Peyer's patch (tissue), 4 donors: ENCODE measurements around the gene C1orf210. TPM values are rescaled to one million over a fixed set of nuclear protein-coding genes. Genes with fewer than 3 reads are reported as not detected.
A peak's percentile ranks its signal among the peaks of the same experiment; 100 is the strongest.

Experiments used
- DNase-seq, 3 donors: peaks; one replicate each; pipeline ENCODE4 v3.0.0-alpha.2; 2017 to 2019
- H3K27ac ChIP-seq, 4 donors: fragments of 200-600 bp; sonication (generic); one replicate each; pipeline ENCODE4 v1.5.1; 2016 to 2019
- H3K27me3 ChIP-seq, 2 donors: fragments of 200-600 bp; sonication (generic); one replicate each; pipeline ENCODE4 v1.5.1; 2019
- H3K36me3 ChIP-seq, 3 donors: fragments of 200-600 bp; sonication (generic); one replicate each; pipeline ENCODE4 v1.5.1; 2016 to 2019
- H3K4me1 ChIP-seq, 4 donors: fragments of 200-600 bp; sonication (generic); one replicate each; pipeline ENCODE4 v1.5.1; 2016 to 2019
- H3K4me3 ChIP-seq, 4 donors: fragments of 200-600 bp; sonication (generic); 1 replicate in 3 of 4; 2 replicates in 1 of 4; pipeline ENCODE4 v1.5.1; 2016 to 2019; ENCODE audit warnings: mild to moderate bottlenecking in 1 of 4
- H3K9me3 ChIP-seq, 4 donors: fragments of 200-600 bp; sonication (generic); one replicate each; pipeline ENCODE4 v1.5.1; 2016 to 2019; ENCODE audit warnings: mild to moderate bottlenecking in 1 of 4
- POLR2A ChIP-seq, 2 donors: fragments of 450-650 bp; IDR thresholded peaks; one replicate each; pipeline ENCODE4 v1.5.1; 2017; ENCODE audit warnings: antibody characterized with exemption in 2 of 2, mild to moderate bottlenecking in 2 of 2, moderate library complexity in 2 of 2
- total RNA-seq, 4 donors: library from RNA; depleted of rRNA; stranded (reverse); fragments of >200 nt; gene quantifications; one replicate each; pipeline ENCODE4 v1.1.0, GENCODE V29; 2016
- TF ChIP-seq, protein P1 (sequence below), 6 experiments: fragments of 450-650 bp in 4 of 6; fragments of 200-600 bp in 2 of 6; sonication (generic) in 1 of 6; IDR thresholded peaks; one replicate each; pipeline ENCODE4 v1.5.1; 2017 to 2019; ENCODE audit warnings: antibody characterized with exemption in 6 of 6, mild to moderate bottlenecking in 3 of 6, moderate library complexity in 1 of 6

C1orf210 gene
- total RNA-seq, 4 donors from 2014 or later: 4.1 to 80.9 (median 74.4) TPM

DNA sequence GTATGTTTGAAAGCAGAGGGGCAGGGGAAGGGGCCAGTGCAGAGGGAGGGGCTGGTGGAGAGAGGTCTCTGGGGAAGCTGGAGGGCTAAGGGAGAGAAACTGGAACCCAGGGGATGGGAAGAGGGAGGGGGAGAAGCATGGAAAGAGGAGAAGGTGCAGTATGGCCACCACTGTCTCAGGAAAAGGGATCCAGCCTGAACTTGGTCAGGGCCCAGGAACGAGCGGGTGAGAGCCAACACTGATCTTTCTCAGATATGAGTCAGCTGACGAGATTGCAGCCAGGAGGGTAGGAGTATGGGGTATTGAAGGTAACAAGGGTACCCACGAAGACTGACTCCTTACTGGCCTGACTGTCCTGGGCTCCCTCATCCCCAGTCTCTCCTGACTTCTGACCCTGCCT lies 33.5 kb upstream of the C1orf210 start:
- TF ChIP-seq, protein P1, sequence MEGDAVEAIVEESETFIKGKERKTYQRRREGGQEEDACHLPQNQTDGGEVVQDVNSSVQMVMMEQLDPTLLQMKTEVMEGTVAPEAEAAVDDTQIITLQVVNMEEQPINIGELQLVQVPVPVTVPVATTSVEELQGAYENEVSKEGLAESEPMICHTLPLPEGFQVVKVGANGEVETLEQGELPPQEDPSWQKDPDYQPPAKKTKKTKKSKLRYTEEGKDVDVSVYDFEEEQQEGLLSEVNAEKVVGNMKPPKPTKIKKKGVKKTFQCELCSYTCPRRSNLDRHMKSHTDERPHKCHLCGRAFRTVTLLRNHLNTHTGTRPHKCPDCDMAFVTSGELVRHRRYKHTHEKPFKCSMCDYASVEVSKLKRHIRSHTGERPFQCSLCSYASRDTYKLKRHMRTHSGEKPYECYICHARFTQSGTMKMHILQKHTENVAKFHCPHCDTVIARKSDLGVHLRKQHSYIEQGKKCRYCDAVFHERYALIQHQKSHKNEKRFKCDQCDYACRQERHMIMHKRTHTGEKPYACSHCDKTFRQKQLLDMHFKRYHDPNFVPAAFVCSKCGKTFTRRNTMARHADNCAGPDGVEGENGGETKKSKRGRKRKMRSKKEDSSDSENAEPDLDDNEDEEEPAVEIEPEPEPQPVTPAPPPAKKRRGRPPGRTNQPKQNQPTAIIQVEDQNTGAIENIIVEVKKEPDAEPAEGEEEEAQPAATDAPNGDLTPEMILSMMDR (IDR thresholded peaks at IDR 0.05): no peak
- no peak for TF ChIP-seq POLR2A (IDR thresholded peaks at IDR 0.05)
- no peaks in the 10 kb centered on the region for H3K27me3 ChIP-seq
- no peak for DNase-seq
- H3K4me1 ChIP-seq: no peaks in the 10 kb centered on the region
- H3K36me3 ChIP-seq: no peaks in the 10 kb centered on the region
- H3K4me3 ChIP-seq: no peak overlapping the region
- no peak overlapping the region for H3K27ac ChIP-seq
- H3K9me3 ChIP-seq: no peaks in the 10 kb centered on the region

DNA sequence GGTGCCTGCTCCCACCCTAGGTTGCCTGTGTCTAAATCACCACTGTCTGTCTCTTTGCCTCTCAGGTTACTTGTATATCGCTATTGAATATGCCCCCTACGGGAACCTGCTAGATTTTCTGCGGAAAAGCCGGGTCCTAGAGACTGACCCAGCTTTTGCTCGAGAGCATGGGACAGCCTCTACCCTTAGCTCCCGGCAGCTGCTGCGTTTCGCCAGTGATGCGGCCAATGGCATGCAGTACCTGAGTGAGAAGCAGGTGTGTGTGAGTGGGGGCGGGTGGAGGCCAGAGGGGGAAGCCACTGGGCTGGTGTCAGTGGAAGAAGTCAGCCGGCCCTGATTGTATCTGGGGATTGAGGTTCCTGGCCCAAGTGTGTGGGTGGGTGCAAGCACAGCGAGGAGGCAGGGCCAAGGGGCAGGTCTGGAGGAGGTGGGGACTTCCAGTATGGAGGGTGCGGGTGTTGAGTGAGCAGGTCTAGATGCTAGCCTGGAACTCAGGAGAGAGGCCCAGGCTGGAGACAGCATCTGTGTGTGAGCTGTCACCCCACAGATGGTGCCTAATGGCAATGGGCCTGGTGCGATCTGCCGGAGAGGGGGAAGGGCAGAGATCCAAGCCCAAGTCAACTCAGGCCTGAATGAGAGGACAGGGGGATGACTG lies 32.6 kb upstream of the C1orf210 start:
- Histone ChIP-seq H3K36me3 (no peaks in the 10 kb centered on the region), H3K27ac (no peak overlapping the region), H3K4me3 (no peak overlapping the region), H3K4me1 (no peaks in the 10 kb centered on the region), H3K27me3 (no peaks in the 10 kb centered on the region), H3K9me3 (no peaks in the 10 kb centered on the region)
- DNase-seq: no peak
- TF ChIP-seq POLR2A (IDR thresholded peaks at IDR 0.05): no peak
- TF ChIP-seq, protein P1 (IDR thresholded peaks at IDR 0.05): no peak

DNA sequence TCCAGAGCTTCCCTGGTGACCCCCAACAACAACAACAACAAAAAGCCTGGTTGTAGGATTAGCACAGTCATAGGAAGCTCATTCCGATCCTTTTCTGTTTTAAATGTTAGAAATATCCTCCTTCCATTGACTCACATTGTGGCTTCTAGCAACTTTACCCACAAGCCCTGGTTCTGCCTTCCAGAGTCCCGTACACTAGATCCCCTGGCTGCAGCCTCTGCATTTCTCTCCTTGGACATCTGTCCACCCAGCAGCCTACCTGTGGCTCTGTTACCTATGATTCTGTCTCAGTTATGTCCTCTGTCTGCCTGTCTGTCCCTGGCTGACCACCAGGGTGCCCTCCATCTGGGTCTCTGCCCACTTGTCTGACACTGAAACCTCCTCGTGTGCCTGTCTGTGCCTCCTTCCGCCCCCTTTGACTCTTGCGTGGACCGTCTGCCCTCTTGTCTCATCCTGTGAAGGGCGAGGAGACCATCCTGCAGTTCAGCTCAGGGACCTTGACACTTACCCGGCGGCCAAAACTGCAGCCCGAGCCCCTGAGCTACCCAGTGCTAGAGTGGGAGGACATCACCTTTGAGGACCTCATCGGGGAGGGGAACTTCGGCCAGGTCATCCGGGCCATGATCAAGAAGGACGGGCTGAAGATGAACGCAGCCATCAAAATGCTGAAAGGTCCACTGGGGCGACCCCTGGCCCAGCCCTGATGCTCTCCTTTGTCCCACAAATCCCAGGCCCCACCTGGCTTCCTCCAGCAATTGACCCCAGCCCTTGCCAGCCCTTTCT lies 31.5 kb upstream of the C1orf210 start:
- no peaks in the 10 kb centered on the region for H3K4me1 ChIP-seq
- H3K9me3 ChIP-seq: no peaks in the 10 kb centered on the region
- H3K36me3 ChIP-seq: no peaks in the 10 kb centered on the region
- H3K4me3 ChIP-seq: no peak overlapping the region
- H3K27ac ChIP-seq: no peak overlapping the region
- DNase-seq: peak in 1 of 3 donors; percentile 37
- TF ChIP-seq, protein P1 (IDR thresholded peaks at IDR 0.05): no peak
- no peak for TF ChIP-seq POLR2A (IDR thresholded peaks at IDR 0.05)
- no peaks in the 10 kb centered on the region for H3K27me3 ChIP-seq

DNA sequence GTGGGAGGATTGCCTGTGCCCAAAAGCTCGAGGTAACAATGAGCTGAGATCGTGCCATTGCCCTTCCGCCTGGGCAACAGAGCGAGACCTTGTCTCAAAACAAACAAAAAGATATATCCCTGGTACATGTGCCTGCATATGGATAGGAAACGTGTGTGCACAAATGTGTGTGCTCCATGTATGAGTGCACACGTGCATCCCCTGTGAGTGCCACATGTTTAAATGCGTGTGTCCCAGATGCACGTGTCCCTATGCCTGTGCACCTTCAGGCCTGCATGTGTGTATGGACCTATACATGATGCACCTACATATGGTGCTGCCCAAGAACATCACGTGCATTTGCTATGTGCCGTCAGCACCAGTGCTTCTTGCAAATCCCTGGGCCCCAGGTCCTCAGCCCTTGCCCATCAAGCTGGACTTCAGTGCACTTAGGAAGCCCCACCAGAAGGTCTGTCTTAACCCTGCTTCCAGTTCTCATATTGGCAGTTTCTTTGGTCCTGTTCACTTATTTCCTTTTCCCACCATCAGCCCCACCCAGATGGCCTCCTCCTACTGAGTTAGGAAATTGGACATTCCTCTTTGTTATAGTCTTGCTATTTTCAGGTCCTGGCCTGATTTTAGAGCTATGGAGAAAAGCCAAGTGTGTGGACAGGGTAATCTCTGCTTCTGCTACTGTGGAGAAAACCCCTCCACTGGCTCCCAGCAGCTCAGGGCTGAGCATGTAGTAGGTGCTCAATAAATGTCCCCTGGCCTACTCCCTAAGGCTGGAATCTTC lies 30.8 kb upstream of the C1orf210 start:
- Histone ChIP-seq H3K4me1 (no peaks in the 10 kb centered on the region), H3K27me3 (no peaks in the 10 kb centered on the region), H3K36me3 (no peaks in the 10 kb centered on the region), H3K9me3 (no peaks in the 10 kb centered on the region), H3K4me3 (no peak overlapping the region), H3K27ac (no peak overlapping the region)
- TF ChIP-seq, protein P1 (IDR thresholded peaks at IDR 0.05): no peak
- TF ChIP-seq POLR2A (IDR thresholded peaks at IDR 0.05): no peak
- peak in 1 of 3 donors; percentile 35 for DNase-seq

DNA sequence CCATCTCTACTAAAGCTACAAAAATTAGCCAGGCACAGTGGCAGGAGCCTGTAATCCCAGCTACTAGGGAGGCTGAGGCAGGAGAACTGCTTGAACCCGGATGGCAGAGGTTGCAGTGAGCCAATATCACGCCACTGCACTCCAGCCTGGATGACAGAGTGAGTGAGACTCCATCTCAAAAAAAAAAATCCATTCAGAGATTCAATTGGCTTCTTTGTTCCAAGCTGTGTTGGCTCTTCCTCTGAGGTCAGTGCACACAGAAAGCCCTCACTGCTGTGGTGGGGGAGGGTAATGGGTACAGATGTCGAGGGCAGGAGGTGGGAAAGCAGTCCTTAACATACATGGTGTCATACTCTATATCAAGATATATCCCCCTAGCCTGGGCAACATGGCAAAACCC lies 30.1 kb upstream of the C1orf210 start:
- H3K36me3 ChIP-seq: no peaks in the 10 kb centered on the region
- no peaks in the 10 kb centered on the region for H3K4me1 ChIP-seq
- DNase-seq: no peak
- H3K9me3 ChIP-seq: no peaks in the 10 kb centered on the region
- TF ChIP-seq, protein P1 (IDR thresholded peaks at IDR 0.05): no peak
- TF ChIP-seq POLR2A (IDR thresholded peaks at IDR 0.05): no peak
- H3K27me3 ChIP-seq: no peaks in the 10 kb centered on the region
- H3K4me3 ChIP-seq: no peak overlapping the region
- H3K27ac ChIP-seq: no peak overlapping the region
